Measurements from ENCODE around the gene LEFTY1.
"Not testable (repeated sequence)": the region's sequence is repeated elsewhere in the genome, so short reads cannot be mapped to it uniquely, and the experiment has no call there.

The LEFTY1 gene

DNA sequence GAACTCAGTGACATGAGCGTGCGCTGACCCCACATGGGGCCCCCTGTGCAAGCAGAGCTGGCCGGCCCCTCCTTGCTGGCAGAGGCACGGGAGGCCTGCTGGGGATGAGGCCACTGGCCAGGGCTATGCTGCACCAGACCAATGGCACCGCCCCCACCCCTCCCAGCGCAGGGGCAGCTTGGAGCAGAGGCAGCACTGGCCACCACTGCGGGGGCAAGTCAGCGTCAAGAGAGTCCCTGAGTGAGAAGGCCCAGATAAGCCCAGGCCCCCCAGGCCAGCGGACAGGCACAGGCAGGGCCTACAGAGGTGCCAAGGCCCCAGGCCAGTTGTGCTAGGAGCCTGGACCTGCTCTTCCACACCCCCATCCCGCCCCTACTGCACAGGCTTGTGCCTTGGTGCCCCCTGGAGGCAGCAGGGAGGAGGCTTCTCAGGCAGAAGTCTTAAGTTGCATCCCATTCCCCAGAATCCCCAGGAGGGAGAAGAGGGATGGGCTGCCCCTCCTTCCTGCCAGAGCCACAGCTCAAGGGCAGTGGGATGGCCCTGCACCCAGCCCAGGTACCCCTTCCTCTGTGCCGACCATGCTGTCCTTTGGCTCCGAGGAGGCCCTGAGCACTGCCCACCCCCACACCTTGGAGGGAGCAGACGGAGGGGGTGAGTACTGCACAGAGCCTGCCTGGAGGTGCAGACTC is 43.2 kb downstream of the LEFTY1 start:
- DNase-seq = peak; percentile 38
- Mint-ChIP-seq H3K9me3 (no peaks in the 10 kb centered on the region), H3K27me3 (no peaks in the 10 kb centered on the region), H3K4me1 (peaks cover 43% of the 10 kb centered on the region), H3K27ac (no peak overlapping the region), H3K36me3 (ENCODE audit: low read depth) (peaks cover 7% of the 10 kb centered on the region), H3K4me3 (no peak overlapping the region)
- no peak for ATAC-seq

DNA sequence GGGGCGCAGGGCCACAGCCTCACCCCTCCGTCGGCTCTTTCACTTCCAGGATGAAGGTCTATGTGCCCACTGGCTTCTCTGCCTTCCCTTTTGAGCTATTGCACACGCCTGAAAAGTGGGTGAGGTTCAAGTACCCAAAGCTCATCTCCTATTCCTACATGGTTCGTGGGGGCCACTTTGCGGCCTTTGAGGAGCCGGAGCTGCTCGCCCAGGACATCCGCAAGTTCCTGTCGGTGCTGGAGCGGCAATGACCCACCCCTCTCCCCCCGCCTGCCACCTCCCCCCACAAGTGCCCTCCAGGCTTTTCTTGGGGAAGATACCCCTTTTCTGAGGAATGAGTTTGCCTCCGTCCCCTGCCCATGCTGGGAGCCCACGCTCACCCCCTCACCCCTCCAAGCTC is 43.8 kb downstream of the LEFTY1 start:
- H3K36me3 Mint-ChIP-seq (ENCODE audit: low read depth) = peaks cover 6% of the 10 kb centered on the region
- H3K27me3 Mint-ChIP-seq = no peaks in the 10 kb centered on the region
- H3K4me3 Mint-ChIP-seq = no peak overlapping the region
- H3K9me3 Mint-ChIP-seq = no peaks in the 10 kb centered on the region
- DNase-seq (no peak), ATAC-seq (no peak)
- no peak overlapping the region for H3K27ac Mint-ChIP-seq
- H3K4me1 Mint-ChIP-seq = peaks cover 39% of the 10 kb centered on the region

DNA sequence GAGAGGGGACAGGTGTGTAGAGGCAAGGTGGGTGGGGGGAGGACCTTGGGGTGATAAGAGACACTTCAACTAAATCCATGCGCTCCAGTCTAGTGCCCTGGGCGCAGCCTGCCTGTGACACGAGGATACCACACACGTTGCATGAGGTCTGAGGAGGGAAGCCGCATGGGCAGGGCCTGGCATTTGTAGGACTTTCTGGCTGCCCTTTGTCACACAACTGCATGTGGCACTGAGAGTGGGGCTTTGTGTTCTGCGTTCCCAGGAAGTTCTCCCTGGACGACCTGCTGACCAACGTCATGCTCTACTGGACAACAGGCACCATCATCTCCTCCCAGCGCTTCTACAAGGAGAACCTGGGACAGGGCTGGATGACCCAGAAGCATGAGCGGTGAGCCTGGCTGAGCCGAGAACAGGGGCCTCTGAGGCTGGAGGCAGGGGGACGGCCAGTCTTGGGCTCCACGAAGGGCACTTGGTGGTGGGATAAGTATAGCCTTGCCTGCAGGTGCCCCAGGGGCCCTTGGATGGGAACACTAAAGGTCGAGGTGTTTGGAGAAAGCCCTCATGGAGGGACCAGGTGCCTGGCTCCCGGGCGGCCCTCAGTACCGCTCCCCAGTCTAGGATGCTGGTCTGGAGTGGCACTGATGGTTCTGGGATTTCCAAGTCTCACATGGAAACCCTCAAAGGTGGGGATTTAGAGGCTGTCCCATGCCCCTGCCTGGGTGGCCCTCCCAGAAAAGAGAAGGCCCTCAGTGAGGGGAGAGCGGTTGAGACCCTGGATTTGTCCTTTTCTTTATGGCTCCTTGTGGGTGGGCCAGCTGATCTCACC is 44.5 kb downstream of the LEFTY1 start:
- Mint-ChIP-seq H3K36me3 (ENCODE audit: low read depth) (no peaks in the 10 kb centered on the region), H3K9me3 (no peaks in the 10 kb centered on the region), H3K4me3 (no peak overlapping the region), H3K4me1 (peaks cover 34% of the 10 kb centered on the region), H3K27ac (no peak overlapping the region), H3K27me3 (no peaks in the 10 kb centered on the region)
- DNase-seq (no peak), ATAC-seq (no peak)

DNA sequence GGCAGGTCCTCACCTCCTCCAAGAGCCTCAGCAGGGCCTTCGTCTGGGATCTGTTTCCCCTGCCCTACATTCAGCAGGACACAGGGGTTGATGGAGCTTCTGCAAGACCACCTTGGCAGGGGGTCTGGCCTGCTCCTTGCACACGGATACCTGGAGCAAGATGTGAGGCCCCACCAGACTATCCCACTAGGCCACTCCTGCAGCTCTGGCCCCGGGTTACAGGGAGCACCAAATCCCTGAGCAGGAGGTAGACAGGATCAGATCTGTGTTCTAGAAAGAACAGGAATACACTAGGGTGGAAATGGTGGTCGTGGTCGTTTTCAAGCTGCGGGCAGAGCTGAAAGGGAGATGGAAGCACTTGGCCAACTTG is 45.5 kb downstream of the LEFTY1 start:
- Mint-ChIP-seq H3K9me3 (no peaks in the 10 kb centered on the region), H3K27me3 (no peaks in the 10 kb centered on the region), H3K36me3 (ENCODE audit: low read depth) (no peaks in the 10 kb centered on the region), H3K4me3 (no peak overlapping the region), H3K4me1 (peaks cover 25% of the 10 kb centered on the region), H3K27ac (no peak overlapping the region)
- no peak for DNase-seq
- no peak for ATAC-seq

DNA sequence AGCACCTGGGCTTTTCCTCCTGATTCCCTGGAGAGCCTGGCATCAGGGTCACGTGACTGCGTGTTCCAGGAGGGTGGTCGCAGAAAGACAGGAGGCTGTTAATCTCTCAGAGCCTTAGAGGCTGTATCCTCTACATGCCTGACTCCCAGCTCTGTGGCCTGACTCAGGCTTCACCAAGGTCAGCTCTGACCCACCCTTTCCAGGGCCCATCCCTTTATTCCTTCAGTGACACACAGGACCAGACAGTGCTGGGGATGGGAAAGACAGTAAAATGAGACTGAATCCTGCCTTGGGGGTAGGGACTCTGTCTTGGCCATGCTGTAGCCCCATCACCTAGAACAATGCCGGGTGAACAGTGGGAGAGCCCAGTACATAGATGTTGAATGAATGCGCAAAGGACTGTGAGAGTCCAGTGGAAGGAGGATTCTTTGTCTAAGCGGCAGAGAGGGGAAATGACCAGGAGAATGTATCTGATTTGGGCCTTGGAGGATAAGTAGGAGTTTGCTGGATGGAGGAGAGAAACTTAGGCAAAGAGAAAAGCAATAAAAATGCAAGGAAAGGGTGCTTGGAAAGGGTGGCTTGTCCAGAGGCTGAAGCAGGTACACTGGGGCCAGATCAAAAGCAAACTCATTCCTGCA is 46.0 kb downstream of the LEFTY1 start:
- no peak overlapping the region for H3K4me3 Mint-ChIP-seq
- no peaks in the 10 kb centered on the region for H3K9me3 Mint-ChIP-seq
- H3K27me3 Mint-ChIP-seq = no peaks in the 10 kb centered on the region
- ATAC-seq = no peak
- peaks cover 20% of the 10 kb centered on the region for H3K4me1 Mint-ChIP-seq
- no peak overlapping the region for H3K27ac Mint-ChIP-seq
- no peaks in the 10 kb centered on the region for H3K36me3 Mint-ChIP-seq (ENCODE audit: low read depth)
- DNase-seq = no peak

DNA sequence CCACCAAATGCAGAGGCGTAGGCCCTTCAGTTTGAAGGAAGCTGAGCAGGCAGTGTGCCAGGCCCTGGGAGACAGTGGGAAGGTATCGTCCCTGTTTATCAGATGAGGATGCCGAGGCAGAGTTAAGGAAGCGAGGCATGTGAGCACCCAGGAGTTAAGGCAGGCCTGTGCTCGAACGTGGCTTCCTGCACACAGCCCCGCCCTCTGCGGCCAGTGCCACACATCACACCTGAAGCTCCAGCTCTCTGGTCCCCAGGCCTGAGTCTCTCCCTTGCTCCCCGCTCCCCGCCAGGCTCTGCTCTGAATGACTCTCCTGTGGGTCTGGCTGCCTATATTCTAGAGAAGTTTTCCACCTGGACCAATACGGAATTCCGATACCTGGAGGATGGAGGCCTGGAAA is 46.9 kb downstream of the LEFTY1 start:
- DNase-seq = no peak
- Mint-ChIP-seq H3K27me3 (no peaks in the 10 kb centered on the region), H3K36me3 (ENCODE audit: low read depth) (no peaks in the 10 kb centered on the region), H3K4me1 (peaks cover 13% of the 10 kb centered on the region), H3K4me3 (no peak overlapping the region), H3K9me3 (no peaks in the 10 kb centered on the region), H3K27ac (no peak overlapping the region)
- ATAC-seq = no peak

DNA sequence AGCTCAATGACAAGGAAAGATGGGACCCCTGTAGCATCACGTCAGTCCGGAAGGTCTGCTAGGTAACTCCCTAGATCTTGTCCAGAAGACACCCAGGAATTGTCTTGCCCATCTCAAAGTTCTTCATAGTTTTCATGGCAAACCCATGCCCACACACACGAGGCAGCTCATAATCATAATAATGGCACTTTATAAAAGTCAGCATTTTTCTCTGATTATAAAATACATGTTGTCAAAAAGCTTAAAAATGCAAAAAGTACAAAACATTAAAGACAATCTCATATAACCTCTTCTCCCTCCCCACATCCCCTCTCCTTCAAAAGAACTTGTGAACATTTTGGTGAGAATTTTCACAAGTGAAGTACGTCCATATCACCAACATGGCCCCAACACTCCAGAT is 48.2 kb downstream of the LEFTY1 start:
- no peaks in the 10 kb centered on the region for H3K27me3 Mint-ChIP-seq
- H3K27ac Mint-ChIP-seq = no peak overlapping the region
- H3K4me3 Mint-ChIP-seq = no peak overlapping the region
- H3K9me3 Mint-ChIP-seq = no peaks in the 10 kb centered on the region
- ATAC-seq (no peak), DNase-seq (no peak)
- H3K4me1 Mint-ChIP-seq = peaks cover 12% of the 10 kb centered on the region
- H3K36me3 Mint-ChIP-seq (ENCODE audit: low read depth) = no peaks in the 10 kb centered on the region

DNA sequence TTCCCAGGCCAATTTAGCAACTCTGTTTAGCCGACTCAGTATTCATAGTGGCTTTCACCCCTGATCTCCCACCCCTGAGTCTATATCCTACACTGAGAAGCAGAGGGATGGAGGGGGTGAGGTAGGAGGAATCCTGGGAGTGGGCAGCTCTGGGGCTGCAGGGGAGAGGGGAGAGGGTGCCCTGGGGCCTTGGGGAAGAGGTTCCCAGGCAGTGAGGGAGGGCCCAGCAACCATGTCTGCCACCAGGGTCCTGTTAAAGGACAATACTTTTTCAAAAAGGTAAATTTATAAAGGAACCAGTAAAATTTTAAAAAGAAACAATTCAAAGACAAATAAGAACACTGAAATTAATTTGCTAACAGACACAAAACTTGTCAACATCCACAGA is 48.7 kb downstream of the LEFTY1 start:
- H3K4me3 Mint-ChIP-seq = no peak overlapping the region
- peaks cover 12% of the 10 kb centered on the region for H3K4me1 Mint-ChIP-seq
- DNase-seq (no peak), ATAC-seq (no peak)
- H3K27ac Mint-ChIP-seq = no peak overlapping the region
- no peaks in the 10 kb centered on the region for H3K9me3 Mint-ChIP-seq
- no peaks in the 10 kb centered on the region for H3K27me3 Mint-ChIP-seq
- no peaks in the 10 kb centered on the region for H3K36me3 Mint-ChIP-seq (ENCODE audit: low read depth)

DNA sequence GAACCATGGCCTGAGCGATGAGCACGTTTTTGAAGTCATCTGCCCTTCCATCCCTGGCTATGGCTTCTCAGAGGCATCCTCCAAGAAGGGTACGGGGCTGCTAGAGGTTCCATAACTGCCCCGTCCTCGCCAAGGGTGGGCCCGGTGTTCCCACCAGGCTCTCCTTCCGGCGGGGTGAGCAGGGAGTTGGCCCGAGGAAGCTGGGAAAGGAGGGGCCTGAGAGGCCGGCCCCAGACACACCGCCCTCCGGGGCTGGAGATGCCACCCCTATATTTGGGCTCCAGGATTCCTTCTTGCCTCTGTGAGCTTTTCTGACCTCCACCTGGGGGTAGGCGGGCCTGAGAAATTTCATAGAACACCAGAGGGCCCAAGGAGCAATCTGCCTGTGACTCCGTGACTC is 50.2 kb downstream of the LEFTY1 start:
- Mint-ChIP-seq H3K27me3 (no peaks in the 10 kb centered on the region), H3K4me3 (no peak overlapping the region), H3K36me3 (ENCODE audit: low read depth) (no peaks in the 10 kb centered on the region), H3K9me3 (no peaks in the 10 kb centered on the region), H3K4me1 (peaks cover 12% of the 10 kb centered on the region), H3K27ac (no peak overlapping the region)
- ATAC-seq (no peak), DNase-seq (no peak)

DNA sequence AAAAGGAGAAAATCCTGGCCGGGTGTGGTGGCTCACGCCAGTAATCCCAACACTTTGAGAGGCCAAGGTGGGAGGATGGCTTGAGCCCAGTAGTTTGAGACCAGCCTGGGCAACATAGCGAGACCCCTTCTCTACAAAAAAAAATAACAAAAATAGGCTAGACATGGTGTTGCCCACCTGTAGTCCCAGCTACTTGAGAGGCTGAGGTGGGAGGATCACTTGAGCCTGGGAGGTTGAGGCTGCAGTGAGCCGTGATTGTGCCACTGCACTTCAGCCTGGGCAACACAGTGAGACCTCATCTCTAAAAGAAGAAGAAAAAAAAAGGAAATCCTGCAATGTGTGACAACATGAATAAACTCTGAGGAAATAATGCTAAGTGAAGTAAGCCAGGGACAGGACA is 52.6 kb downstream of the LEFTY1 start:
- ATAC-seq; H3K4me1 Mint-ChIP-seq; H3K27me3 Mint-ChIP-seq; H3K27ac Mint-ChIP-seq; H3K36me3 Mint-ChIP-seq (ENCODE audit: low read depth); H3K4me3 Mint-ChIP-seq; H3K9me3 Mint-ChIP-seq; DNase-seq: not testable (repeated sequence)
